ENCODE results near the gene APOD. TPM values are rescaled to one million over a fixed set of nuclear protein-coding genes. Genes with fewer than 3 reads are reported as not detected.
"Not testable (repeated sequence)": the region's sequence is repeated elsewhere in the genome, so short reads cannot be mapped to it uniquely, and the experiment has no call there.

APOD gene
- total RNA-seq, 6 experiments from 2014 or later = 0.29 to 5.6 (median 0.41) TPM

DNA sequence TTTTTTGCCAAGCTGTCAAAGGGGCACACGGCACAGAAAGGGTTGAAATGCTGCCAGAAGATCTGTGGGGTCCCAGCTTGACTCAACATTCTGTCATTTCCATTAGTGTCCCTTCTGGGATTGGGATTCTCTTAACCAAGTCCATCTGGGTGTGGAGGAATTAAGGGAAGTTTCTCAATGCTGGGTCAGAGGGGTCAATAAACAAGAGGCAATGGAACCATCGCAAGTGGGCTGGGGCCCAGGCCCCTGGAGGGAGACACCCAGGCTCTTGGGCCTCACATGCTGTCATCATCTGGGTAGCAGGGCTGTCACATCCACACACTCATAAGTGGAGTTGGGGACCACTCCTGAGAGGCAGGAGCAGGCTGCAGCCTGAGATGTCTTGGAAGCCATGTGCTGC, 8.1 kb upstream of the APOD start:
- ATAC-seq (no peak), DNase-seq (no peak)
- Histone ChIP-seq H3K27ac (no peak overlapping the region), H3K4me3 (no peak overlapping the region), H3K4me1 (no peaks in the 10 kb centered on the region), H3K36me3 (no peaks in the 10 kb centered on the region), H3K27me3 (no peaks in the 10 kb centered on the region), H3K9me3 (no peaks in the 10 kb centered on the region)
- TF ChIP-seq POLR2A (IDR thresholded peaks at IDR 0.05) = no peak
- TF ChIP-seq, protein P1, sequence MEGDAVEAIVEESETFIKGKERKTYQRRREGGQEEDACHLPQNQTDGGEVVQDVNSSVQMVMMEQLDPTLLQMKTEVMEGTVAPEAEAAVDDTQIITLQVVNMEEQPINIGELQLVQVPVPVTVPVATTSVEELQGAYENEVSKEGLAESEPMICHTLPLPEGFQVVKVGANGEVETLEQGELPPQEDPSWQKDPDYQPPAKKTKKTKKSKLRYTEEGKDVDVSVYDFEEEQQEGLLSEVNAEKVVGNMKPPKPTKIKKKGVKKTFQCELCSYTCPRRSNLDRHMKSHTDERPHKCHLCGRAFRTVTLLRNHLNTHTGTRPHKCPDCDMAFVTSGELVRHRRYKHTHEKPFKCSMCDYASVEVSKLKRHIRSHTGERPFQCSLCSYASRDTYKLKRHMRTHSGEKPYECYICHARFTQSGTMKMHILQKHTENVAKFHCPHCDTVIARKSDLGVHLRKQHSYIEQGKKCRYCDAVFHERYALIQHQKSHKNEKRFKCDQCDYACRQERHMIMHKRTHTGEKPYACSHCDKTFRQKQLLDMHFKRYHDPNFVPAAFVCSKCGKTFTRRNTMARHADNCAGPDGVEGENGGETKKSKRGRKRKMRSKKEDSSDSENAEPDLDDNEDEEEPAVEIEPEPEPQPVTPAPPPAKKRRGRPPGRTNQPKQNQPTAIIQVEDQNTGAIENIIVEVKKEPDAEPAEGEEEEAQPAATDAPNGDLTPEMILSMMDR (IDR thresholded peaks at IDR 0.05) = no peak
- 69% methylated on average over 2 of the region's 2 CpGs for WGBS (ENCODE audit: insufficient coverage, low coverage, low lambda C conversion rate, missing lambda C conversion rate)
- intact Hi-C loops (cut with DNase I) = no loop called here

DNA sequence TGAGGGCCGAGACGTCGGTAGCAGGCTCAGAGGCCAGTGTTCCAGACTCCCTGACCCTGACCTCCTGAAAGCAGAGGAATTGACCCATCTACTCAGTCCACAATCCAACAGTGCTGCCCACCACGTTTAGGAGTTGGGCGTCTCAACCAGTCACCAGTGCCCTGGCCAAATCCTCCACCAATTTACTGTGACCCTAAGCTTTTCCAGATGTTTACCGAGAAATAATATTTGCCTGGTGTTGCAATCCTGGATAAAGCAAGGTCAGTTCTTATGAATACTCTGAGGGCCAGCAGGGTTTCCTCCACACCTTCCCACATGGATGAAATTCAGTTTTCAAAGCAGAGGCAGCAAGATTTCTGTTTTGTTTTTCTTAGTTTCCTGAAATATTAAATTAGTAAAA, 7.5 kb upstream of the APOD start:
- Histone ChIP-seq H3K27ac (no peak overlapping the region), H3K36me3 (no peaks in the 10 kb centered on the region), H3K4me3 (no peak overlapping the region), H3K4me1 (no peaks in the 10 kb centered on the region), H3K9me3 (no peaks in the 10 kb centered on the region), H3K27me3 (no peaks in the 10 kb centered on the region)
- 70% methylated on average over 4 of the region's 6 CpGs for WGBS (ENCODE audit: insufficient coverage, low coverage, low lambda C conversion rate, missing lambda C conversion rate)
- TF ChIP-seq, protein P1 (IDR thresholded peaks at IDR 0.05) = no peak
- no peak for TF ChIP-seq POLR2A (IDR thresholded peaks at IDR 0.05)
- intact Hi-C loops (cut with DNase I) = no loop called here
- no peak for ATAC-seq
- DNase-seq = no peak

DNA sequence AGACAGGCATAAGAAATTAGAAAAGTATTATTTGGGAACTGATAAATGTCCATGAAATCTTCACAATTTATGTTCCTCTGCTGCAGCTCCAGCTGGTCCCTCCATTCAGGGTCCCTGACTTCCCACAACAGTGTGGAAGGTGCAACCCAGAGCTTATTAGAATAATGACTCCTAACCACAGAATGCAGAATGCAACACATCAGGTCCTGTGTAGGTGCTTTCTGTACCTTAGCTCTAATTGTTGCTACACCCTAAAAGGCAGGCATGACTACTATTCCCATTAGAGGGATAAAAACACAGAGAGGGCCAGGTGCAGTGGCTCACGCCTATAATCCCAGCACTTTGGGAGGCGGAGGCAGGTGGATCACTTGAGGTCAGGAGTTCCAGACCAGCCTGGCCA, 6.6 kb upstream of the APOD start:
- intact Hi-C loops (cut with DNase I); H3K27me3 ChIP-seq; H3K9me3 ChIP-seq; DNase-seq; H3K4me3 ChIP-seq; H3K36me3 ChIP-seq; H3K27ac ChIP-seq; H3K4me1 ChIP-seq; ATAC-seq: not testable (repeated sequence)
- 72% methylated on average over 2 of the region's 2 CpGs for WGBS (ENCODE audit: insufficient coverage, low coverage, low lambda C conversion rate, missing lambda C conversion rate)

DNA sequence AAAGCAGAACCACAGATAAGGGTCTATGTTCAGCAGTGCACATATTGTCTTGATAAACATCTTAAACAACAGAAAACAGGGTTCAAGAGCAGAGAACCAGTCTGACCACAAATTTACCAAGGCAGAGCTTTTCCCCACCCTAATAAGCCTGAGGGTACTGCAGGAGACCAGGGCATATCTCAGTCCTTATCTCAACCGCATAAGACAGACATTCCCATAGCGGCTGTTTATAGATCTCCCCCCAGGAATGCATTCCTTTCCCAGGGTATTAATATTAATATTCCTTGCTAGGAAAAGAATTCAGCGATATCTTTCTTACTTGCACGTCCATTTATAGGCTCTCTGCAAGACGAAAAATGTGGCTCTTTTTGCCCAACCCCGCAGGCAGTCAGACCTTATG, 6.1 kb upstream of the APOD start:
- intact Hi-C loops (cut with DNase I); H3K36me3 ChIP-seq; H3K27ac ChIP-seq; H3K9me3 ChIP-seq; H3K27me3 ChIP-seq; ATAC-seq; H3K4me3 ChIP-seq; DNase-seq; H3K4me1 ChIP-seq: not testable (repeated sequence)
- 75% methylated on average over 5 of the region's 6 CpGs for WGBS (ENCODE audit: insufficient coverage, low coverage, low lambda C conversion rate, missing lambda C conversion rate)

DNA sequence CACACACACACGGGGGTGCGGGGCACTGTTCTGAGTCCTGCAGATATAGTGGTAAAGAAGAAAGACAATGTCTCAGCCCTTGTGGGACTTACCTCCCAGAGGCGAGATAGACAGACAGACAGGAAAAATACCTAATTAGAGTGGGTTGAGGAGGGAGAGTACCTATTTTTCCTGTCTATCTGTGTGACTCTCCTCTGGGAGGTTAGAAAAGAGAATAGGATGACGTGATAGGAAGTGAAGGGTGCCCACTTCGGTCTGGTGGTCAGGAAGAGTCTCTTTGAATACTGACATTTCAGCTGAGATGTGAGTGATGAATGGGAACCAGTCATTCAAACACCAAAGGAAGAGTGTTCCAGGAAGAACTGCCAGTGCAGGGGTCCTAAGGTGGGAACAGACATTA, 4.1 kb upstream of the APOD start:
- TF ChIP-seq POLR2A (IDR thresholded peaks at IDR 0.05) = no peak
- TF ChIP-seq, protein P1 (IDR thresholded peaks at IDR 0.05) = no peak
- intact Hi-C loops (cut with DNase I) = no loop called here
- 63% methylated on average over 4 of the region's 5 CpGs for WGBS (ENCODE audit: insufficient coverage, low coverage, low lambda C conversion rate, missing lambda C conversion rate)
- H3K9me3 ChIP-seq = no peaks in the 10 kb centered on the region
- no peak overlapping the region for H3K27ac ChIP-seq
- no peak for DNase-seq
- H3K36me3 ChIP-seq = no peaks in the 10 kb centered on the region
- ATAC-seq = no peak
- no peak overlapping the region for H3K4me3 ChIP-seq
- H3K27me3 ChIP-seq = no peaks in the 10 kb centered on the region
- H3K4me1 ChIP-seq = no peaks in the 10 kb centered on the region

DNA sequence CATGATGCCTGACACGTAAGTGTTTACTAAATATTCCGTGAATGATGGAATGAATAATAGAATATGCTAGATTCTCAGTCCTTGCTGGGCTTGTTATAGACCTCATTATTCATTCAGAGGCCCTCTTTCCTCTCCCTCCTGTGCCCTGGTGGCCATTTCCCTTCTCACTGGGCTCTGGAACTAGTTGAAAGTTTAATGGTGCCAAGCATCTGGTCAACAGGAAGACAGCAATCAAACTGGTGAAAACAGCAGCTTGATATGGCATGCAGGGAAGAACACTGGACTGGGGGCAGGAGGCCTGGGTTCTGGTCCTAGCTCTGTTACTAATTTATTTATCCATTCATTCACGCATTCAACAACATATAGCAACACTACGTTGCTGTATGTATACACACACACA, 3.7 kb upstream of the APOD start:
- Histone ChIP-seq H3K9me3 (no peaks in the 10 kb centered on the region), H3K36me3 (no peaks in the 10 kb centered on the region), H3K4me3 (no peak overlapping the region), H3K27ac (no peak overlapping the region), H3K27me3 (no peaks in the 10 kb centered on the region), H3K4me1 (no peaks in the 10 kb centered on the region)
- no peak for DNase-seq
- intact Hi-C loops (cut with DNase I) = no loop called here
- 66% methylated on average over 4 of the region's 4 CpGs for WGBS (ENCODE audit: insufficient coverage, low coverage, low lambda C conversion rate, missing lambda C conversion rate)
- TF ChIP-seq POLR2A (IDR thresholded peaks at IDR 0.05) = no peak
- TF ChIP-seq, protein P1 (IDR thresholded peaks at IDR 0.05) = no peak
- no peak for ATAC-seq
